Upper lobe of left lung (tissue), 6 donors: ENCODE data around the gene NSD2. TPM values are rescaled to one million over a fixed set of nuclear protein-coding genes. Genes with fewer than 3 reads are reported as not detected.
"Not testable (repeated sequence)": the region's sequence is repeated elsewhere in the genome, so short reads cannot be mapped to it uniquely, and the experiment has no call there.

ENCODE experiments used
- ATAC-seq, 2 donors: fragments of 200-7000 bp; cut with Tn5 transposase; one replicate each; pipeline ENCODE4 v1.9.1; 2022; ENCODE audit warnings: mild to moderate bottlenecking in 2 of 2, moderate library complexity in 2 of 2; ENCODE audit not compliant: low FRiP score in 2 of 2
- DNase-seq, 2 donors: peaks; one replicate each; pipeline ENCODE4 v3.0.0-alpha.2; 2019 to 2020
- H3K27ac ChIP-seq, 4 donors: fragments of 200-600 bp; sonication (generic); one replicate each; pipeline ENCODE4 v1.5.1; 2016 to 2019
- H3K27me3 ChIP-seq, 4 donors: fragments of 200-600 bp; sonication (generic); one replicate each; pipeline ENCODE4 v1.5.1; 2017 to 2019
- H3K36me3 ChIP-seq, 4 donors: fragments of 200-600 bp; sonication (generic); one replicate each; pipeline ENCODE4 v1.5.1; 2016 to 2019
- H3K4me1 ChIP-seq, 4 donors: fragments of 200-600 bp; sonication (generic); one replicate each; pipeline ENCODE4 v1.5.1; 2018 to 2019
- H3K4me3 ChIP-seq, 4 donors: fragments of 200-600 bp; sonication (generic); one replicate each; pipeline ENCODE4 v1.5.1; 2017 to 2019; ENCODE audit warnings: mild to moderate bottlenecking in 2 of 4, moderate library complexity in 1 of 4
- H3K9me3 ChIP-seq, 4 donors: fragments of 200-600 bp; sonication (generic); one replicate each; pipeline ENCODE4 v1.5.1; 2018 to 2019
- EP300 ChIP-seq, 4 donors: sonication (generic); formaldehyde crosslinking; IDR thresholded peaks; one replicate each; pipeline ENCODE4 v1.5.1; 2017; ENCODE audit warnings: antibody characterized with exemption in 4 of 4, control low read depth in 2 of 4
- POLR2A ChIP-seq, 4 donors: fragments of 450-650 bp; IDR thresholded peaks; one replicate each; pipeline ENCODE4 v1.5.1; 2016 to 2017; ENCODE audit warnings: antibody characterized with exemption in 4 of 4, mild to moderate bottlenecking in 2 of 4
- POLR2AphosphoS5 ChIP-seq, 2 donors: sonication (generic); formaldehyde crosslinking; IDR thresholded peaks; one replicate each; pipeline ENCODE4 v1.5.1; 2017; ENCODE audit warnings: antibody characterized with exemption in 2 of 2
- WGBS, 2 donors: methylation state at CpG; one replicate each; pipeline ENCODE4 v1.1.5; 2017 to 2018; 5-methylcytosine and 5-hydroxymethylcytosine counted together
- total RNA-seq, 6 donors: library from RNA; depleted of rRNA in 4 of 6; stranded (reverse); fragments of >200 nt in 4 of 6; gene quantifications; one replicate each; pipeline versions ENCODE4 v1.1.0 to v1.2.1, GENCODE V29; 2016 to 2021
- TF ChIP-seq, protein P1 (sequence below), 6 experiments: fragments of 450-650 bp in 4 of 6; fragments of 200-600 bp in 2 of 6; sonication (generic) in 2 of 6; IDR thresholded peaks; one replicate each; pipeline ENCODE4 v1.5.1; 2016 to 2019; ENCODE audit warnings: antibody characterized with exemption in 6 of 6
- donor health status: DM: no; HTN: no; CAD: no; lungs with moderate emphysema.
- donor health status: DM: no; HTN: yes; CAD: no; lungs with severe emphysema.

NSD2 gene
- total RNA-seq, 6 donors from 2014 or later, result 35.7 to 164 (median 53.1) TPM

DNA sequence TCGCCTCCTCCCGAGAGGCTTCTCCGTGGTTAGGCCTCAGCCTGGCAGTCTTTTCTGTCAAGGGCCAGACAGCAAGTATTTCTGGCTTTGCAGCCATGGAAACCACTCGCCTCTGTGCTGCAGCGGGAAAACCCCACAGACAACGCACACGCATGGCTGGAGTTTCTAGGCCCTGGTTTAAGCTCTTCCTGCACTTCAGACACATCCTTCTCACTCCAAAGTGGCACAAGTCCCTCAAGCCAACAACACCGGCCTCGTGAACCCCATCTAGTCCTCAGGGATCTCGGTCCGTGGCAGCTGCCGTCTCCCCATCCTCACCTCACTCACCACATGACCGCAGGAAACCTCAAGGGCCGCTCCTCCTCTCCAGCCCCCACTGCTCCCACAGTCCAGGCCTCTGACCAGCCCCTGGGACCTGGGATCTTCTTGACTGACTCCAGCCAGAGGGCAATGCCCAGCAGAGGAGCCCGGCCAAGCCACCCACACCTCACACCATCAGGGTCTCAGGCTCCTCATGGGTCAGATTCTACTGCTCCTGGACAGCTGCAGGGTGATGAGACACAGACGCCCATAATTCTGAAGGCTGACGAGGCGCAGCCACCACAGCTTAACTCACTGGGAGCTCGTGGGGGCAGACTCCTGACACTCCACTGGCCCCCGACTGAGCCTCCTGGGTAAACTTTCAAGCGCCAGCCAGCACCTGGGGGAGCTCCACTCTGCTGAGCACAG, 37.0 kb upstream of the NSD2 start:
- no peak overlapping the region for H3K27ac ChIP-seq
- H3K4me3 ChIP-seq, result no peak overlapping the region
- ATAC-seq (no peak), DNase-seq (no peak)
- no peaks in the 10 kb centered on the region for H3K4me1 ChIP-seq
- peaks cover 22 to 90% (median 80%) of the 10 kb centered on the region in 4 donors for H3K36me3 ChIP-seq
- no peaks in the 10 kb centered on the region for H3K27me3 ChIP-seq
- 89 to 92% methylated on average over 16 to 21 of the region's 21 CpGs for WGBS, 2 donors
- no peaks in the 10 kb centered on the region for H3K9me3 ChIP-seq
- TF ChIP-seq POLR2AphosphoS5 (IDR thresholded peaks at IDR 0.05), result no peak
- TF ChIP-seq EP300 (IDR thresholded peaks at IDR 0.05), result no peak
- no peak for TF ChIP-seq POLR2A (IDR thresholded peaks at IDR 0.05)
- TF ChIP-seq, protein P1, sequence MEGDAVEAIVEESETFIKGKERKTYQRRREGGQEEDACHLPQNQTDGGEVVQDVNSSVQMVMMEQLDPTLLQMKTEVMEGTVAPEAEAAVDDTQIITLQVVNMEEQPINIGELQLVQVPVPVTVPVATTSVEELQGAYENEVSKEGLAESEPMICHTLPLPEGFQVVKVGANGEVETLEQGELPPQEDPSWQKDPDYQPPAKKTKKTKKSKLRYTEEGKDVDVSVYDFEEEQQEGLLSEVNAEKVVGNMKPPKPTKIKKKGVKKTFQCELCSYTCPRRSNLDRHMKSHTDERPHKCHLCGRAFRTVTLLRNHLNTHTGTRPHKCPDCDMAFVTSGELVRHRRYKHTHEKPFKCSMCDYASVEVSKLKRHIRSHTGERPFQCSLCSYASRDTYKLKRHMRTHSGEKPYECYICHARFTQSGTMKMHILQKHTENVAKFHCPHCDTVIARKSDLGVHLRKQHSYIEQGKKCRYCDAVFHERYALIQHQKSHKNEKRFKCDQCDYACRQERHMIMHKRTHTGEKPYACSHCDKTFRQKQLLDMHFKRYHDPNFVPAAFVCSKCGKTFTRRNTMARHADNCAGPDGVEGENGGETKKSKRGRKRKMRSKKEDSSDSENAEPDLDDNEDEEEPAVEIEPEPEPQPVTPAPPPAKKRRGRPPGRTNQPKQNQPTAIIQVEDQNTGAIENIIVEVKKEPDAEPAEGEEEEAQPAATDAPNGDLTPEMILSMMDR (IDR thresholded peaks at IDR 0.05), result no peak

DNA sequence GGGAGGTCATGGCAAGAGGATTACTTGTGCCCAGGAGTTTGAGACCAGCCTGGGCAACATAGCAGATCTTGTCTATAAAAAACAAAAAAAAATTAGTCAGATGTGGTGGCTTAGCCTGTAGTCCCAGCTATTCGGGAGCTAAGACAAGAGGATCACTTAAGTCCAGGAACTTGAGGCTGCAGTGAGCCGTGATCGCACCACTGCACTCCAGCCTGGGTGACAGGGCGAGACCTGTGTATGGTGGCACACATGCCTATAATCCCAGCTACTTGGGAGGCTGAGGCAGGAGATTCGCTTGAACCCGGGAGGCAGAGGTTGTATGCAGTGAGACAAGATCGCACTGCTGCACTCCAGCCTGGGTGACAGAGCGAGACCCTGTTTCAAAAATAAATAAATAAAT, 35.4 kb upstream of the NSD2 start:
- H3K27me3 ChIP-seq, H3K27ac ChIP-seq, ATAC-seq, H3K4me3 ChIP-seq, H3K9me3 ChIP-seq, DNase-seq, H3K4me1 ChIP-seq: not testable (repeated sequence)
- 96 to 98% methylated on average over 8 of the region's 8 CpGs for WGBS, 2 donors
- H3K36me3 ChIP-seq, result peaks cover 22 to 99% (median 85%) of the 10 kb centered on the region in 4 donors

DNA sequence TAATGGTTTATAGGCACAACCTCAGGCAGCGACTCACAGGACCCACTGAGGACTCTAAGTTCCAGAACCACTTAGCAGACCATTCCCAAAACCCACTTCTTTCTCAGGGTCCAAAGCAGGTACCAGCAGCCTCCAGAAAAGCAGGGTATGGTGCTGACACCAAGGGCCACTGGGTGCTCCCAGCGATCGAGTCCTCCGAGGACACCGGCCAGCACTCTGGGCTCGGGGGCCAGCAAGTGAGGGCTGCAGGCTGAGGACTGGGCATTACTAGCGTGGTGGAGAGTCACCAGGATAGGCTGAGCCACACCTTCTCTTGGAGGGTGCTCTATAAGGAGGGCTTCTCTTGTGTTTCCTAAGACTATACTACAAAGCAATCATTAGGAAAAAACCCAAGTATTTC, 34.5 kb upstream of the NSD2 start:
- Histone ChIP-seq H3K9me3 (no peaks in the 10 kb centered on the region), H3K27me3 (no peaks in the 10 kb centered on the region), H3K27ac (no peak overlapping the region), H3K4me3 (no peak overlapping the region), H3K4me1 (peaks cover 0 to 3% (median 1%) of the 10 kb centered on the region in 4 donors), H3K36me3 (peaks cover 22 to 99% (median 84%) of the 10 kb centered on the region in 4 donors)
- ATAC-seq (no peak), DNase-seq (no peak)
- 95% methylated on average over 7 of the region's 7 CpGs for WGBS, 2 donors
- TF ChIP-seq EP300 (IDR thresholded peaks at IDR 0.05), result no peak
- TF ChIP-seq POLR2A (IDR thresholded peaks at IDR 0.05), result no peak
- no peak for TF ChIP-seq POLR2AphosphoS5 (IDR thresholded peaks at IDR 0.05)
- TF ChIP-seq, protein P1 (IDR thresholded peaks at IDR 0.05), result no peak

DNA sequence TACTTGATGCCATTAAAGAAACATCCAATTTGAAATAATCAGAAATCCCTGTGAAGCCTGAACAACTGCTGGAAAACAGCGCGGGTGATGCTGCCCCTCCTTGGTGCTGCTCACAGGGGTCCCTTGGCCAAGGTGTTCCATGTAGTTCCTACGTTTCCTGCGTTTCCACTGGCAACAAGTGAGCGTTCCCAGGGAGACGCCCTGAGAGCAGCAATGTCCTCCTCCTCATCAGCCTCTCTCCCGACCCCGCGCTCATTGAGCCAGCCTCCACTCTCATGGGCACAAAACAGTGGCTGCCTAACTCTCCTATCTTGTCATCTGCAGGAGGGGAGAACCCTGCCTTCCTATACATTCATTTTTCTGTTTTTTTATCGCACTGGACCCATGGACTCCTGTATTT, 34.1 kb upstream of the NSD2 start:
- no peak overlapping the region for H3K4me3 ChIP-seq
- no peak for DNase-seq
- no peaks in the 10 kb centered on the region for H3K9me3 ChIP-seq
- H3K36me3 ChIP-seq, result peaks cover 22 to 94% (median 80%) of the 10 kb centered on the region in 4 donors
- H3K4me1 ChIP-seq, result peaks cover 0 to 6% (median 3%) of the 10 kb centered on the region in 4 donors
- ATAC-seq, result no peak
- H3K27me3 ChIP-seq, result no peaks in the 10 kb centered on the region
- no peak overlapping the region for H3K27ac ChIP-seq
- no peak for TF ChIP-seq EP300 (IDR thresholded peaks at IDR 0.05)
- TF ChIP-seq, protein P1 (IDR thresholded peaks at IDR 0.05), result no peak
- TF ChIP-seq POLR2A (IDR thresholded peaks at IDR 0.05), result no peak
- TF ChIP-seq POLR2AphosphoS5 (IDR thresholded peaks at IDR 0.05), result no peak
- 95 to 96% methylated on average over 10 of the region's 10 CpGs for WGBS, 2 donors

DNA sequence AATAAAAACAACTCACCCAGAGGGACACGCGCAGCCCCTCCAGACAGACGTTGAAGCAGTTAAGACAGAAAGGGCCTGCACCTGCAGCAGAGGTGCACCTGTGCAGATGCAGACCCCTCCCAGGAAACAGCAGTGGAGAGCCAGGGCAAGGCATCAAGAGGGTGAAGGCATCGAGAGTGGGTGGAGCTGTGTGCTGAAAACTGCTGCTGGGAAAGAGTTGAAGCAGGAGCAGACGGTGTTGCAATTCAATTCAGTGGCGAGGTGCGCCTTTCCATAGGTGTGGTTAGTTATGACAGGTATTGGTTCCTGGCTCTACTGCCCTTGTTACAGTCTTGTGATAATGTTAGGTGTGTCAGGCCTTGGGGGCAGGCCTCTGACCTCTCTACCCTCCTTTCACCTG, 31.9 kb upstream of the NSD2 start:
- TF ChIP-seq EP300 (IDR thresholded peaks at IDR 0.05) (peak in 1 of 4 donors; percentile 5), POLR2A (IDR thresholded peaks at IDR 0.05) (no peak)
- WGBS, 2 donors, result 76 to 79% methylated on average over 7 of the region's 7 CpGs
- Histone ChIP-seq H3K9me3 (no peaks in the 10 kb centered on the region), H3K27ac (no peak overlapping the region), H3K27me3 (no peaks in the 10 kb centered on the region), H3K4me3 (no peak overlapping the region), H3K4me1 (peaks cover 0 to 14% (median 3%) of the 10 kb centered on the region in 4 donors), H3K36me3 (peaks cover 17 to 90% (median 72%) of the 10 kb centered on the region in 4 donors)
- peak in 1 of 2 donors; percentile 17 for ATAC-seq
- DNase-seq, result peak in 1 of 2 donors; percentile 74
